Hepatocyte (in vitro differentiated cells): Measurements from ENCODE around the gene TGIF1.

Experiments
- EZH2 ChIP-seq: fragments of 200-600 bp; sonication (generic); IDR thresholded peaks from 2 replicates; pipeline ENCODE4 v1.6.1; 2016; ENCODE audit warnings: antibody characterized with exemption, mild to moderate bottlenecking, borderline replicate concordance
- TF ChIP-seq, protein P1 (sequence below): fragments of 200-600 bp; sonication (generic); IDR thresholded peaks from 2 replicates; pipeline ENCODE4 v1.5.1; 2016; ENCODE audit warnings: antibody characterized with exemption, mild to moderate bottlenecking; ENCODE audit not compliant: poor library complexity

GRCh38 chr18:3460823-3461398 lies 10.9 kb downstream of the TGIF1 start:
- TF ChIP-seq, protein P1, sequence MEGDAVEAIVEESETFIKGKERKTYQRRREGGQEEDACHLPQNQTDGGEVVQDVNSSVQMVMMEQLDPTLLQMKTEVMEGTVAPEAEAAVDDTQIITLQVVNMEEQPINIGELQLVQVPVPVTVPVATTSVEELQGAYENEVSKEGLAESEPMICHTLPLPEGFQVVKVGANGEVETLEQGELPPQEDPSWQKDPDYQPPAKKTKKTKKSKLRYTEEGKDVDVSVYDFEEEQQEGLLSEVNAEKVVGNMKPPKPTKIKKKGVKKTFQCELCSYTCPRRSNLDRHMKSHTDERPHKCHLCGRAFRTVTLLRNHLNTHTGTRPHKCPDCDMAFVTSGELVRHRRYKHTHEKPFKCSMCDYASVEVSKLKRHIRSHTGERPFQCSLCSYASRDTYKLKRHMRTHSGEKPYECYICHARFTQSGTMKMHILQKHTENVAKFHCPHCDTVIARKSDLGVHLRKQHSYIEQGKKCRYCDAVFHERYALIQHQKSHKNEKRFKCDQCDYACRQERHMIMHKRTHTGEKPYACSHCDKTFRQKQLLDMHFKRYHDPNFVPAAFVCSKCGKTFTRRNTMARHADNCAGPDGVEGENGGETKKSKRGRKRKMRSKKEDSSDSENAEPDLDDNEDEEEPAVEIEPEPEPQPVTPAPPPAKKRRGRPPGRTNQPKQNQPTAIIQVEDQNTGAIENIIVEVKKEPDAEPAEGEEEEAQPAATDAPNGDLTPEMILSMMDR, result no peak
- TF ChIP-seq EZH2, result no peak
